PC-9 (cell line): ENCODE data around the gene TSPAN18.

ENCODE experiments used
- CTCF ChIP-seq: fragments of 200-600 bp; sonication (generic); conservative IDR thresholded peaks from 2 replicates; pipeline ENCODE4 v1.6.1; 2017; ENCODE audit warnings: mixed run types, antibody characterized with exemption, mild to moderate bottlenecking, moderate library complexity
- EZH2 ChIP-seq: fragments of 200-600 bp; sonication (generic); IDR thresholded peaks from 2 replicates; pipeline ENCODE4 v1.8.0; 2017; ENCODE audit warnings: antibody characterized with exemption, low read depth

GRCh38 chr11:44887636-44888035 is 160.9 kb downstream of the TSPAN18 start:
- TF ChIP-seq CTCF, result no peak
- no peak for TF ChIP-seq EZH2
